Naive thymus-derived CD4-positive, alpha-beta T cell (primary cell): ENCODE measurements around the gene GTF2H4. TPM values are rescaled to one million over a fixed set of nuclear protein-coding genes. Genes with fewer than 3 reads are reported as not detected.

ENCODE experiments used
- ATAC-seq: fragments of 150-1000 bp; cut with Tn5 transposase; 2 replicates; pipeline ENCODE4 v1.10.0; 2021; ENCODE audit warnings: mild to moderate bottlenecking, moderate library complexity
- CTCF ChIA-PET: fragments of 350-600 bp; sonication (Branson Sonifier 250); formaldehyde crosslinking; loops from one replicate; lab custom pipeline; 2021; ENCODE audit warnings: antibody characterized with exemption; lab: Charles Lee
- POLR2A ChIA-PET: fragments of 350-600 bp; sonication (Branson Sonifier 250); formaldehyde crosslinking; loops from one replicate; lab custom pipeline; 2021; ENCODE audit warnings: antibody characterized with exemption, inconsistent platforms; lab: Charles Lee
- DNase-seq, 9 donors: peaks; one replicate each; pipeline versions ENCODE4 v3.0.0 to v3.0.0-alpha.2; 2020 to 2022; ENCODE audit warnings: mixed read lengths in 1 of 9
- H3K27ac ChIP-seq: one replicate; pipeline ENCODE4 v1.7.0; 2013; ENCODE audit warnings: mild to moderate bottlenecking, low read depth, low read length, moderate library complexity
- H3K27me3 ChIP-seq, 2 donors: one replicate each; pipeline ENCODE4 v1.7.0; 2013; ENCODE audit warnings: low read length in 2 of 2, mild to moderate bottlenecking in 2 of 2, moderate library complexity in 2 of 2; ENCODE audit not compliant: control insufficient read depth in 2 of 2, insufficient read depth in 2 of 2
- H3K36me3 ChIP-seq, 3 experiments: 1 replicate in 2 of 3; 2 replicates in 1 of 3; pipeline ENCODE4 v1.7.0; 2013; ENCODE audit warnings: low read length in 3 of 3, mild to moderate bottlenecking in 3 of 3, moderate library complexity in 1 of 3; ENCODE audit not compliant: insufficient read depth in 3 of 3, control insufficient read depth in 2 of 3
- H3K4me1 ChIP-seq, 2 donors: one replicate each; pipeline ENCODE4 v1.7.0; 2013; ENCODE audit warnings: low read length in 2 of 2, mild to moderate bottlenecking in 2 of 2, moderate library complexity in 1 of 2; ENCODE audit not compliant: control insufficient read depth in 2 of 2, insufficient read depth in 2 of 2
- H3K4me3 ChIP-seq: 2 replicates; pipeline ENCODE4 v1.7.0; 2013; ENCODE audit warnings: mild to moderate bottlenecking, low read length
- H3K9me3 ChIP-seq, 3 experiments: 1 replicate in 2 of 3; 2 replicates in 1 of 3; pipeline ENCODE4 v1.7.0; 2013; ENCODE audit warnings: low read length in 3 of 3; ENCODE audit not compliant: control insufficient read depth in 2 of 3
- H3K27ac Mint-ChIP-seq, 9 donors: one replicate each; pipeline ENCODE4 v1.8.0; 2020 to 2022; ENCODE audit warnings: mixed read lengths in 9 of 9, mild to moderate bottlenecking in 8 of 9, moderate library complexity in 5 of 9, inconsistent platforms in 2 of 9
- H3K27me3 Mint-ChIP-seq, 5 donors: one replicate each; pipeline ENCODE4 v1.8.0; 2021 to 2022; ENCODE audit warnings: mixed read lengths in 5 of 5, mild to moderate bottlenecking in 1 of 5
- H3K36me3 Mint-ChIP-seq, 5 donors: one replicate each; pipeline ENCODE4 v1.8.0; 2020 to 2022; ENCODE audit warnings: mixed read lengths in 5 of 5, mild to moderate bottlenecking in 3 of 5, inconsistent platforms in 1 of 5
- H3K4me1 Mint-ChIP-seq, 7 donors: one replicate each; pipeline ENCODE4 v1.8.0; 2020 to 2022; ENCODE audit warnings: mixed read lengths in 7 of 7, mild to moderate bottlenecking in 3 of 7, inconsistent platforms in 1 of 7
- H3K4me3 Mint-ChIP-seq, 10 donors: one replicate each; pipeline ENCODE4 v1.8.0; 2020 to 2022; ENCODE audit warnings: mild to moderate bottlenecking in 10 of 10, mixed read lengths in 10 of 10, moderate library complexity in 6 of 10, inconsistent platforms in 2 of 10
- H3K9me3 Mint-ChIP-seq, 11 donors: one replicate each; pipeline ENCODE4 v1.8.0; 2020 to 2022; ENCODE audit warnings: mixed read lengths in 11 of 11, mild to moderate bottlenecking in 4 of 11, inconsistent platforms in 1 of 11, moderate library complexity in 1 of 11
- intact Hi-C, 2 donors: fragments of 100-400 bp; cut with micrococcal nuclease; formaldehyde crosslinking; loops; one replicate each; pipeline ENCODE4 v1.15.1; 2023
- polyA plus RNA-seq, 2 donors: library from polyadenylated mRNA; unstranded; fragments of 300-500 nt; fragmentation: Illumina TruSeq; gene quantifications; one replicate each; pipeline ENCODE4 v1.2.3, GENCODE V29; 2021
- total RNA-seq, 6 experiments: library from RNA in 5 of 6; stranded (reverse) in 5 of 6; gene quantifications; 1 replicate in 5 of 6; 2 replicates in 1 of 6; pipeline ENCODE4 v1.2.3 and lab custom pipeline; 2021 to 2026

The GTF2H4 gene
- total and polyA plus RNA-seq, 7 experiments from 2014 or later: 8.0 to 42.3 (median 21.3) TPM

DNA sequence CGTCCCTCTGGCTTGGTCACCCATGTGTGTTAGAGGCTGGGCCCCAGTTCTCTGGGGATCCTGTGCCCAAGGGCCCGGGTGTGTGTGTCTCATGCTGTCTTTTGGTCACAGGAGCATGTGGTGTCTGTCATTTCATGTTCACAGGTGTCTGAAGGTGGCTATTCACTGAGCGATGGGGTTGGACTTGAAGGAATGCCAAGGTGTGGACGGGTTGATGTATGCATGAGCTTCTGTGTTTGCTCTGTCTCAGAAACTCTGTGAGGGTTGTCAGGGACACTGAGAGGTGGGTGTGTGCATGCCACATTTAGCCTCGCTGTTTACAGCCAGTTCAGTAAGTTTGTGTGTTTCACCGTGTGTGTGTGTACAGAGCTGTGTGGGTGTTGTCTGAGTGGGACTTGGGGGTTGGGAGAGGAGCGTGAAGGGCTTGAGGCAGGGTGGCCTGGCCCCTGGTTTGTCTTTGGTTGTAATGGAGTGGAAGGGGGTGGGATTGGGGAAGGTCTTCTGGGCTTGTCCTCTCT, 22.5 kb upstream of the GTF2H4 start:
- no peaks in the 10 kb centered on the region for H3K9me3 Mint-ChIP-seq
- H3K4me3 Mint-ChIP-seq: peak overlapping the region; percentile 73 to 90 (median 82)
- intact Hi-C loops: loop anchor here (2.0 to 10.0 kb wide), 2 partner anchors 29 to 271 kb away; partner anchors contain the start of genes MRPS18B (in 1 of the 2), PPP1R10 (in 1 of the 2) and VARS2 (in 1 of the 2)
- Histone ChIP-seq H3K36me3 (peaks cover 0 to 10% (median 0%) of the 10 kb centered on the region in 3 experiments), H3K27me3 (no peaks in the 10 kb centered on the region), H3K27ac (peak overlapping the region; percentile 70), H3K4me3 (peak overlapping the region; percentile 68), H3K4me1 (peaks cover 12 to 35% of the 10 kb centered on the region in 2 donors), H3K9me3 (no peaks in the 10 kb centered on the region)
- H3K27me3 Mint-ChIP-seq: peaks cover 0 to 7% (median 0%) of the 10 kb centered on the region in 5 donors
- ATAC-seq (peak; percentile 19), DNase-seq (peak in 3 of 9 donors; percentile 12 to 33 (median 17))
- H3K4me1 Mint-ChIP-seq: peaks cover 25 to 53% (median 32%) of the 10 kb centered on the region in 7 donors
- CTCF ChIA-PET: interaction anchor here (1.0 to 12.4 kb wide), 4 partner anchors 24 to 399 kb away, joined by 3 to 172 read pairs (median 3); no protein-coding TSS in a partner anchor
- peak overlapping the region; percentile 48 to 90 (median 89) for H3K27ac Mint-ChIP-seq
- POLR2A ChIA-PET: interaction anchor here (0.5 to 3.2 kb wide), 9 partner anchors 21 to 209 kb away, joined by 3 to 20 read pairs (median 3); partner anchors contain the start of genes IER3 and VARS2
- H3K36me3 Mint-ChIP-seq: peaks cover 0 to 12% (median 6%) of the 10 kb centered on the region in 5 donors

DNA sequence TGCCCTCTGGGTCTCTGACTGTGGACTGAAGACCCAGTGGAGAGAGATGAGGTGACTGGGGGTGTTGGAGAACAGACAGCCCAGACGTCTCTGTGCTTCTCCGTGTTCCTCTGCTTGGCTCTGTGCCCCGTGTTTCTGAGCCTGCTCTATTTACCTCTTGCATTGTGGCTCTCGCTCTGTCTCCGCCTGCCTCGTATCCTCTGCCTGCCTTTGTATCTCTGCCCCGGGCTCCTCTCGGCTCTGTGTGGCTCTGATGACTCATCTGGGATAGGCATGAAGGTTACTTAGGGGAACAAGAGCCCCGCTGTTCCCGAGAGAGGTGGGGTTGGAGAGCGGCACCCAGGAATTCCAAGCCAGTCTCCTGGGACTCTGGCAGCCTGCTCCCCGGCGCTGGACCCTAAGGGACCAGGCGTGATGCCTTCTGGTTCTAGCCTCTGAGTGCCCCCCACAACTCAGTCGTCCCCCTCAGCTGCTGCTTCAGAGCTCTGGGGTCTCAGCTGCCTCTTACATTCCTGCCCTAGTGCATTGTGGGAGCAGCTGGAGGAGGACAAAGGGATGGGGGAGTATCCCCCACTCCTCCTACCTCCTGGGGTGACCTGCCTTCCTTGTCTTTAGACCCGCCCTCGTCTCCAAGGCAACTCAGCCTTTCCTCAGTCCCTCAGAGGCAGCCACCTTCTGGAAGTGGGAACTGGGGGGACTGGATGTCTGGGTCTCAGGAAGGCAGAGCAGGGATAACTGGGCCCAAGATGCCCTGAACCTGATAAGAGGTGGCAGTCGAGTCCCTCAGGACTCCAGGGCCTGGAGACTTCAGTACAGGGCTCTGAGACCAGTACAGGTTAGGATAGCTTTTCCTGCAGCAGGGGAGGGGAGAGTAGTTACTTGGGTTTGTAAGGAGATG, 21.8 kb upstream of the GTF2H4 start:
- H3K4me1 Mint-ChIP-seq: peaks cover 25 to 52% (median 32%) of the 10 kb centered on the region in 7 donors
- peak overlapping the region; percentile 48 to 90 (median 89) for H3K27ac Mint-ChIP-seq
- H3K9me3 Mint-ChIP-seq: no peaks in the 10 kb centered on the region
- peak overlapping the region; percentile 73 to 90 (median 82) for H3K4me3 Mint-ChIP-seq
- peaks cover 12 to 35% of the 10 kb centered on the region in 2 donors for H3K4me1 ChIP-seq
- intact Hi-C loops: loop anchor here (1.0 to 10.0 kb wide), 3 partner anchors 28 to 271 kb away; partner anchors contain the start of genes VARS2 (in 2 of the 2), MRPS18B (in 1 of the 2) and PPP1R10 (in 1 of the 2)
- no peaks in the 10 kb centered on the region for H3K9me3 ChIP-seq
- POLR2A ChIA-PET: interaction anchor here (0.6 to 1.4 kb wide), 5 partner anchors 59 to 435 kb away, joined by 3 to 6 read pairs (median 3); no protein-coding TSS in a partner anchor
- H3K4me3 ChIP-seq: peak overlapping the region; percentile 68
- H3K27me3 Mint-ChIP-seq: peaks cover 0 to 6% (median 0%) of the 10 kb centered on the region in 5 donors
- ATAC-seq: peak; percentile 46
- peaks cover 0 to 17% (median 0%) of the 10 kb centered on the region in 3 experiments for H3K36me3 ChIP-seq
- no peaks in the 10 kb centered on the region for H3K27me3 ChIP-seq
- H3K27ac ChIP-seq: peak overlapping the region; percentile 70
- CTCF ChIA-PET: interaction anchor here (0.9 to 12.4 kb wide), 3 partner anchors 8 to 201 kb away, joined by 3 to 172 read pairs (median 3); no protein-coding TSS in a partner anchor
- DNase-seq: peak in 6 of 9 donors; percentile 32 to 54 (median 50)
- peaks cover 0 to 13% (median 6%) of the 10 kb centered on the region in 5 donors for H3K36me3 Mint-ChIP-seq

DNA sequence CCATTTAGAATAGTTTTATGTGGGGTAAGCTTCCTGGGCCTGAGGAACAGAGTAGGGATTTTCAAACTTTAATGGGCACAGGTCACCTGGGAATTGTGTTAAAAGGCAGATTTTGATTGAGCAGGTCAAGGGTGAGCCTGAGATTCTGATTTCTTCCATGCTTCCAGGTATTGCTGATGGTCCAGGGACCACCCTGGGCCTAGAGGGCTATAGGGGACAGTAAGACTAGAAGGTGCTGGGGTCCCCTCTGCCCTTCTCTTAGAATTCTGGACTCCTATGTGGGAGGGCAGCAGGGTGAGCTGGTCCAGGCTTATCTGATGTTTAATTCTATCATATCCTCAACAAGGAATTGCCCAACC, 21.1 kb upstream of the GTF2H4 start:
- peak overlapping the region in 6 of 10 donors; percentile 19 to 90 (median 82) for H3K4me3 Mint-ChIP-seq

DNA sequence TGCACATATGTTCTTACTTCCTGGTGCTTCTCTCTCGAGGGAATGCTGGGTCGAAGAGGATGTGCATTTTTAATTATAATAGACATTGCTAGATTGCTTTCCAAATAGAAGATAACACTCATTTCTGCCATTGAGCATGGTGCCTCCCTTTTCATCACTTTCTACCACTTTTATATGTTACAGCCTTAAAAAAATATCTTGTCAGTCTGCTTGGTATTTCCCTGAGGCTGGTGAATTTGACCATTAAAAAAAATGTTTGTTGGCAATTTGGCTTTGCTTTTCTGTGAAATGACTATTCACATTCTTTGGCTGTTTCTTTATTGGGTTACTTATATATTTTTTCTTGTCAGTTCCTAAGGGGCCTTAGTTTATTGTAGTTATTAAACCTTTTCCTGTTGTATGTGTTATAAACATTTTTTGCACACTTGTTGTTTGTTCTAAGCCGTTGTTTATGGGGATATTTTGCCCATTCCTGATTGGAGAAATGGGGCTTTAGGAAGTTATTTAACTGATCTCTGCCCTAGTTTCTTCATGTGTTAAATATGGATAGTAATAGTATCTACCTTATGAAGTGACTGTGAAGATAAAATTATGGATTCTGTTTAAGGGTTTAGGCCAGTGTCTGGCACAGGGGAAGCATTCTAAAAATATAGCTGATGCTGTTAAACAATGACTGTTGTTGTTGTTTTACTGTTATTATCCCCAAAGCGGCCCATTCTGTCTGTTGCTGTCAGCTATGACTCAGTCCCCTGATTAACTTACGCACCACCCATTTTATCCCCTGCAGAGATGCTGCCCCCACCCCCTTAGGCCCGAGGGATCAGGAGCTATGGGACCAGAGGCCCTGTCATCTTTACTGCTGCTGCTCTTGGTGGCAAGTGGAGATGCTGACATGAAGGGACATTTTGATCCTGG, 19.8 kb upstream of the GTF2H4 start:
- Histone ChIP-seq H3K27me3 (no peaks in the 10 kb centered on the region), H3K36me3 (peaks cover 0 to 26% (median 0%) of the 10 kb centered on the region in 3 experiments), H3K4me3 (no peak overlapping the region), H3K27ac (no peak overlapping the region), H3K4me1 (peaks cover 12 to 29% of the 10 kb centered on the region in 2 donors), H3K9me3 (no peaks in the 10 kb centered on the region)
- Mint-ChIP-seq H3K4me3 (no peak overlapping the region), H3K9me3 (no peaks in the 10 kb centered on the region), H3K4me1 (peaks cover 20 to 42% (median 30%) of the 10 kb centered on the region in 7 donors), H3K27ac (peak overlapping the region in 3 of 9 donors; percentile 10 to 22 (median 19)), H3K27me3 (no peaks in the 10 kb centered on the region), H3K36me3 (peaks cover 0 to 19% (median 9%) of the 10 kb centered on the region in 5 donors)
- intact Hi-C loops: loop anchor here in 1 of 2 donors (10.0 kb wide), 1 partner anchor 273 kb away; the partner anchor contains the start of genes MRPS18B and PPP1R10
- no peak for DNase-seq
- CTCF ChIA-PET: no interaction called here
- POLR2A ChIA-PET: interaction anchor here (0.5 to 1.1 kb wide), 5 partner anchors 9 to 259 kb away, joined by 3 to 5 read pairs (median 3); no protein-coding TSS in a partner anchor
- ATAC-seq: no peak

More for the DNA sequence above, 21.1 kb upstream of the GTF2H4 start:
- no peaks in the 10 kb centered on the region for H3K9me3 Mint-ChIP-seq
- ChIA-PET POLR2A (interaction anchor here (0.6 to 1.0 kb wide), 2 partner anchors 60 to 193 kb away, joined by 3 to 6 read pairs; no protein-coding TSS in a partner anchor), CTCF (interaction anchor here (0.9 to 12.4 kb wide), 2 partner anchors 8 to 56 kb away, joined by 3 to 172 read pairs; no protein-coding TSS in a partner anchor)
- peaks cover 25 to 46% (median 32%) of the 10 kb centered on the region in 7 donors for H3K4me1 Mint-ChIP-seq
- no peak for DNase-seq
- Histone ChIP-seq H3K36me3 (peaks cover 0 to 18% (median 0%) of the 10 kb centered on the region in 3 experiments), H3K4me3 (no peak overlapping the region), H3K27me3 (no peaks in the 10 kb centered on the region), H3K9me3 (no peaks in the 10 kb centered on the region), H3K27ac (no peak overlapping the region), H3K4me1 (peaks cover 12 to 35% of the 10 kb centered on the region in 2 donors)
- peak overlapping the region in 4 of 9 donors; percentile 32 to 90 (median 84) for H3K27ac Mint-ChIP-seq
- intact Hi-C loops: loop anchor here in 1 of 2 donors (1.0 to 10.0 kb wide), 2 partner anchors 27 to 272 kb away; partner anchors contain the start of genes MRPS18B, PPP1R10 and VARS2
- H3K27me3 Mint-ChIP-seq: peaks cover 0 to under 1% (median 0%) of the 10 kb centered on the region in 5 donors
- ATAC-seq: no peak
- peaks cover 0 to 13% (median 6%) of the 10 kb centered on the region in 5 donors for H3K36me3 Mint-ChIP-seq

DNA sequence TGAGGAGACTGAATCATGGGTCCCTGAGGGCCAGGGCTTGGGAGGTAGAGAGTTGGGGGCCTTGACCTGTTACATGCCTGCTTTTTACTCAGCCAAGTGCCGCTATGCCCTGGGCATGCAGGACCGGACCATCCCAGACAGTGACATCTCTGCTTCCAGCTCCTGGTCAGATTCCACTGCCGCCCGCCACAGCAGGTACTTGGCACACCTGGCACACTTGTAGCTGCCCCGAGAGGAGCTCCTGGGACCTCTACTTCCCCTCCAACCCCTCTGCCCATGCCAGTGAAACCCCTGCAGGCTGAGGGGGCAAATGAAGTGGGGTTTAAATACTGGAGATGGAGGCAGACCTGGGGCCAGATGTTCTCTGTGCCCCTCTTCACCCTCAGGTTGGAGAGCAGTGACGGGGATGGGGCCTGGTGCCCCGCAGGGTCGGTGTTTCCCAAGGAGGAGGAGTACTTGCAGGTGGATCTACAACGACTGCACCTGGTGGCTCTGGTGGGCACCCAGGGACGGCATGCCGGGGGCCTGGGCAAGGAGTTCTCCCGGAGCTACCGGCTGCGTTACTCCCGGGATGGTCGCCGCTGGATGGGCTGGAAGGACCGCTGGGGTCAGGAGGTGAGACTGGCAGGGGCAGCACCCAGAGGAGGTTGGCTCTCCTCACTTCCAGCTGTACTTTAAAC, 19.1 kb upstream of the GTF2H4 start:
- H3K27me3 ChIP-seq: no peaks in the 10 kb centered on the region
- Mint-ChIP-seq H3K4me3 (no peak overlapping the region), H3K4me1 (peaks cover 15 to 35% (median 24%) of the 10 kb centered on the region in 7 donors), H3K36me3 (peaks cover 0 to 19% (median 9%) of the 10 kb centered on the region in 5 donors), H3K27me3 (no peaks in the 10 kb centered on the region), H3K9me3 (no peaks in the 10 kb centered on the region), H3K27ac (peak overlapping the region in 1 of 9 donors; percentile 22)
- ChIA-PET POLR2A (interaction anchor here (0.5 to 1.7 kb wide), 7 partner anchors 10 to 259 kb away, joined by 3 to 5 read pairs (median 4); no protein-coding TSS in a partner anchor), CTCF (interaction anchor here (0.7 kb wide), 1 partner anchor 59 kb away, joined by 3 read pairs; no protein-coding TSS in a partner anchor)
- no peaks in the 10 kb centered on the region for H3K9me3 ChIP-seq
- ATAC-seq: no peak
- H3K27ac ChIP-seq: no peak overlapping the region
- intact Hi-C loops: loop anchor here in 1 of 2 donors (10.0 kb wide), 1 partner anchor 274 kb away; the partner anchor contains the start of genes MRPS18B and PPP1R10
- peaks cover 0 to 31% (median 0%) of the 10 kb centered on the region in 3 experiments for H3K36me3 ChIP-seq
- no peak overlapping the region for H3K4me3 ChIP-seq
- no peak for DNase-seq
- H3K4me1 ChIP-seq: peaks cover 12 to 22% of the 10 kb centered on the region in 2 donors
